IPS-NIHi11 (cell line): Measurements from ENCODE around the gene VSIG2.

ENCODE experiments used
- DNase-seq: peaks from one replicate; pipeline ENCODE4 v3.0.0; 2012; ENCODE audit warnings: mixed read lengths, low spot score

The VSIG2 gene

DNA sequence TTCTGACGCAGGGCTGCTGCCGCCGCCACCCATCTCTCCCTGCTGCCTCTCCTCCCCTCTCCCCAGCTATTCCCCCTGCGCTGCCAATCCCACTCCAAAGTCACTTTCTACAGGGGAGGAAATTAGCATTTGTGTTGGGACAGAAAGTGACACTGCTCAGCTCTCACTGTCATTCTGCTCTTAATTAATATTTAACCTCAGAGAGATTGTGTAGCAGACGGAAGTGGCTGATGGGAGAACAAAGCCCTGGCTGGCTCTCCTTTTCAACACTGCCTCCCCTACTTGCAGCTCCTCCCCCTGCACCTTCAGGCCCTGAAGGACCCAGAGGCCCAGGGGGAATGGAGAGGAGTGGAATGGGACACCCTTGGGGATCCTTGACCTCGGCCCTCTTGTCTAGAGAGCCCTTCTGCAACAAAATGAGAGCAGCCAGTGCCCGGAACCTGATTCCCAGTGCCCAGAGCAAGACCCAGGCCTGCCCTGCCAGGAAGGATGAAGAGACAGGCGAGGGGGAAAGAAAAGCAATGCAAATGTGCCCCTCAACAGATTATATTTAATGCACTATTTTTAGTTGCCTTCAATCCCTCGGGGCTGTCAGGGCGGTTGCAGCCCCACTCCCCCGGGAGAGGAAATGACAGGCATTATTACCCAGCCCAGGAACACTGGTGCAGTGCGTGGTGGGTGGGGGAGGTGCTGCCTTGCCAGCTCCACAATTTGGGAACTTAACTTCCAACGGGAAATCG is 26.9 kb downstream of the VSIG2 start:
- no peak for DNase-seq

- DNase-seq, result no peak
Observed at GRCh38 chr11:124722176-124722575, 29.9 kb downstream of the VSIG2 start.

DNA sequence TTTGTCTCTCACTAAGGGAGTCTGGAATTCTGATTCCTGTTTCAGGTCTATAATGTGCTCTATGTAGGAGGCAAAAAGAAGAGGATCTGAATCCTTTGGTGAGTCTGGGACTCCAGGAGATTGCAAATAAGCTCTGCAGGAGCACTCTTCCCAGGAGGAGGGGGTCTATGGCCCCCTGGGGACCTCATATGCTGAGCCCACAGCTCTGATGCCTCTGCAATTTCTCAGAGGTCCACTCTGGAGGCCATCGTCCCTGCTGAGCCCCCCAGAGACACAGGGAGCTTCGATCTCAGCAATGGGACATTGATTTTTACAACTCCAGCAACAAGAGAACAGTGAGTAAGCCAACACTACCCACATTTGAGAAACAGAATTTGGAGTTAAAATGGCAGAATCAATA is 32.5 kb downstream of the VSIG2 start:
- DNase-seq, result no peak

- no peak for DNase-seq
Observed at GRCh38 chr11:124718801-124719200, 33.3 kb downstream of the VSIG2 start.

- peak; percentile 59 for DNase-seq
Observed at GRCh38 chr11:124717786-124718651, 34.0 kb downstream of the VSIG2 start.

DNA sequence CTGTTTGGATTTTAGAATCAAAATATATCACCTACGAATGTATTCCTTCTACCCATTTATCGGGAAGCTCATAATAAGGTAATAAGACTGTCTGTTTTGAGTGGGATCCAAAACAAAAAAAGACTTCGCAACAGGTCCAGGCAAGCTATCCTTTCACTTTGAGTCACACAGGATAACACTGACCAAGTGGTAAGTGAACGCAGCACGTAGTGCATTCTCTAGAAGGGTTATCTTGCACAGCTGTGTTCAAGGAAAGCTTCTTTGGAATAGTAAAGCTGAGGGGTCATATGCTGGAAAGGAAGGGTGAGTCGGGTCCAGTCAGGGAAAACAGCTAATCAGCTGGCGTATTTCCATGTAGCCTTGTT is 34.7 kb downstream of the VSIG2 start:
- DNase-seq, result no peak

DNA sequence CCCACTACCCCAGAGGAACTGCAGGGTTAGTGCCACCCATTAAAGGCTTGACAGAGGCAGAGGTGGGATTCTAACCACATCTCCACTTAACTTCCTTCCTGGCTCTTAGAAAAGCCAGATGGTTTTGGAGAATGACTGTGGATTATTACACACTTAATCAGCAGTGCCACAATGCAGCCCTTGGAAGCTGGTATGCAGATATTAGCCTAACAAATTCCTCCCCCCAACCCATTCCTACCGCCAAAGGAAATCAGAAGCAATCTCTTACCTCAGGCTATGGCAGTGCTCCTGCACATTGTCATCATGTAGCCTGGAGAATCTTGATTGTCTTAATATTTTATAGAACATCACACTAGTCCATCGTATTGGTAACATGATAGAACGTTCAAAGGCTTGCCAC is 35.5 kb downstream of the VSIG2 start:
- DNase-seq, result no peak

- no peak for DNase-seq
Observed at GRCh38 chr11:124712392-124712791, 39.7 kb downstream of the VSIG2 start.

DNA sequence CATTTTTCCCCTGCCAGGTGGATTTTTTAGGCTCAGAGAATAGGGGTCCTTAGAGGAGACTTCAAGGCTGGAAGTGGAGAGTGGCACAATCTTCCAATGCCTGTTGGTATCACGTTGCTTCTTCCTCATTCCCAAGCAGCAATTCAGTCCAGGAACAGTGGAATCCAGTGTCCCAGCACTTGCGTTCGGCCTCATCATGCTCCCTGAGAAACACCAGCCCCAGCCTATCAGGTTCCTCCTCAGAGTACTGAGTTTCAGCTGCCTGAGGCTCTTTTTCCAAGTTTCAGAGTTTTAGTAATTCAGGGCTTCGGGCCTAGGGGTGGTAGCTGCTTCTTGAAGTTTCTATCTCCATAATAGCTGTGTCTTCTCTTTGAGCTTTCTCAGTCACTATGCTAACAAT is 44.2 kb downstream of the VSIG2 start:
- DNase-seq, result no peak

- no peak for DNase-seq
Observed at GRCh38 chr11:124700028-124700427, 52.0 kb downstream of the VSIG2 start.

DNA sequence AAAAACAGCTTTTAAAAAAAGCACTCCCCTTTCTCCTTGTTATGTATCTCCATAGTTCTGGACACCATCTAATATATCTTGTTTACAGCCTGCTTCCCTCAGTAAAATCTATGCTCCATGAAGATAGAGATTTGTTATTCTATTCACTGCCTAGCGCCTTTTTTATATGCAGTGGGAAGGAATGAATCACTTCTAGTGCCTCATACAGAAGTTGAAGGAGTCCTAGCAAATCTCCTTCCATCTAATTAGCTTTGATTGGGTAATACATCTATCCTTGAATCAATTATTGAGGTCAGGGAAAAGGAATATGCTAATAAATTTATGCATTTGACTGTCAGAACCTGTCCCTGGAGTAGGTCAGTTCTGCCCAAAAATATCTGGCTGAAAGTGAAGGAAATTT is 52.5 kb downstream of the VSIG2 start:
- no peak for DNase-seq
